ENCODE data around the gene HSPA1B.
"Not testable (repeated sequence)": the region's sequence is repeated elsewhere in the genome, so short reads cannot be mapped to it uniquely, and the experiment has no call there.

Gene HSPA1B

DNA sequence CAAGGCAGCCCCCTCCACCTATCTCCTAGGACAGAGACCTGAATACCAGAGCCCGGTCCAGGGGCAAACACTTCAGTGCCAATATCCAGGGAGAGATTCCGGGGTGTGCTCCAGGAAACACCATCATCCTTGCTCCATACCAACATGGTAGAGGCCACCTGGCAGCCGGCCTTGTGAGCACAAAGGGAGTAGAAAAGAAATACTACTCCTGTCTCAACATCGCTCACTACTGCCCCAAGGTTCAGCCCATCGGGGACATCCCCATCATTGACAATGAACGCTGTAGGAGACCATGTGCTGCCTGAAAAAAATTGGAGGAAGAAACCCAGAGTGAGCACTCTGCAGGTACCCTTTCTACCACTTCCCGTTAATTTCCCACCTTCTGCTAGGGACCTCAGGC, 33.6 kb downstream of the HSPA1B start:
- DNase-seq: no peak

DNA sequence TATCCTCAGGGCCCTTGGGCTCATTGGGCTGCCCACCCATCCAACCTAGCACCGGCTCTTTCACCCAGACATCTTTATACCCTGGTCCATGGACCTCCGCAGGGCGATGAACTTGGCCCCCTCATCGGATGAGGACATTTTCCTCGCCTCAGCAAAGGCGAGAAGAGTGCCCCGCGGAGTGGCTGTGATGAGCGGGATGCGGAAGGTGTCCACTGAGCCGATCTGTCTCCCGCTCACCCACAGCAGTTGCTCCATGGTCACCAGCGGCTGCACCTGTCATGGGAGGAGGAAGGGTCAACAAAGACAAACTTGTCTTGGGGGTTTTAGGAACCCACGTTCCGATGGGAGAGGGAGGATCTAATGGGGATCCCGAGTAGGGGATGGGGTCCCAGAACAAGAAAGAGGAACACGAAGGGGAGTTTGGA, 34.4 kb downstream of the HSPA1B start:
- DNase-seq: no peak

GRCh38 chr6:31862344-31863235, 35.1 kb downstream of the HSPA1B start, which contains the start of gene NEU1:
NEU1 (minus strand) TSS chr6:31862821; CDS start chr6:31862776, 45 bp downstream.
- peak; percentile 100 for DNase-seq

- DNase-seq: not testable (repeated sequence)
Measured at GRCh38 chr6:31864123-31864562, 36.6 kb downstream of the HSPA1B start.

DNA sequence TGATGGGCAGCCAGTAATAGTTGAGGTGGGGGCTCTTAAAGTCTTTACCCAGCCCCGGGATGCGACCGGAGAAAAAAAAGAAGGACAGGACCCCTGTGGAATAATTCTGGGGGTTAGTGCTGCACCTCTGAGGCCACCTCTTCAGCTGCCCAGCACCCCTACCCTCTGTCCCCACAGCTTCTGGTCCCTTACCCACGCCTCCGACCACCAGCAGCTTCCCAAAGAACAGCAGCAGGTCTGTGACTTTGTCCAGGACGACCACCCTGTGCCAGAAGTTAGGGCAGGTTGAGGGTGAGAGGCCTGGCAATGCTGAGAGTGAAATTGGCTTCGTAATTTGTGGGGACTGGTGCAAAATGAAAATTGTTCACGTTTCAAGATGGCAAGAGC, 37.3 kb downstream of the HSPA1B start:
- no peak for DNase-seq

DNA sequence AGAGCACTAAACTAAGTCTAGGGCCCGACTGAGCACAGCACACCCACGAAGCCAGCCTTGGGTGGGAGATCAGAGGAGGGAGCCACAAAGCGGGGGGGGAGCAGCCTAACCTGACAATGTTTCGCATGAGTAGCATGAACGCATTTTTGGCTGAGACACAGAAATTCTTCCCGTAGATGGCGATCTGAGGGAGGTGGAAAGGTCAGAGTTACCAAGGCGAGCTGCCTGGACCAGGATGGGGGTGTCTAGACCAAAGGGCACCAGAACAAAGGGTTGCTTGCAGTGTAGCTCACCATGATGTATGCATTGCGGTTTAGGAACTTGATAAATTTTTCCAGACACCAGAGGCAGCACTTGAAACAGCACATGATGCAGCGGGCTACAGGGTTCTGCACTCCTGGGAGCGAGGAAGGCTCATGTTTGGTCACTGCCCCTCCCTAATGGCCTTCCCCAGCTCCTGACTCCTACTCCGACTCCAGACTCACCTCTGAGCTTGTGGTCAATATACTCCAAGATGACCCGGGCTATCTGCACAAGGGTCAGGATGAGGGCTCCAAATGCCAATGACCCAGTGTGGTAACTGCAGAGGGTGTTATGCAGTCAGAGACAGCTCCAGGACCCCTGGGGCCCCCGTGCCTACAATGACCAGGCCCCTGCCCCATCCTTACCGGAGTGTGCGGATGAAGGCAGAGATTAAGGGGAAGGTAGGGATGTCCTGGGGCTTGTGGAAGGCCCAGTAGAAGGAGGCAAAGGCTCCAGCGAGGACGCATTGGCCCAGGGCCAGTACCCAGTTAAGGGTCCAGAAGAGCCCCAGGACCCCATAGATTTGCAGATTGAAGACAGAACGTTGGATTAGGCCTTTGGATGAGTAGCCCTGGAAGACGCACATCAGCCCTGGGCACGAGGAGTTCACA, 37.9 kb downstream of the HSPA1B start:
- DNase-seq: no peak

- DNase-seq: not testable (repeated sequence)
Measured at GRCh38 chr6:31868658-31868971, 41.1 kb downstream of the HSPA1B start.

- DNase-seq: no peak
Measured at GRCh38 chr6:31869343-31869742, 41.8 kb downstream of the HSPA1B start.

DNA sequence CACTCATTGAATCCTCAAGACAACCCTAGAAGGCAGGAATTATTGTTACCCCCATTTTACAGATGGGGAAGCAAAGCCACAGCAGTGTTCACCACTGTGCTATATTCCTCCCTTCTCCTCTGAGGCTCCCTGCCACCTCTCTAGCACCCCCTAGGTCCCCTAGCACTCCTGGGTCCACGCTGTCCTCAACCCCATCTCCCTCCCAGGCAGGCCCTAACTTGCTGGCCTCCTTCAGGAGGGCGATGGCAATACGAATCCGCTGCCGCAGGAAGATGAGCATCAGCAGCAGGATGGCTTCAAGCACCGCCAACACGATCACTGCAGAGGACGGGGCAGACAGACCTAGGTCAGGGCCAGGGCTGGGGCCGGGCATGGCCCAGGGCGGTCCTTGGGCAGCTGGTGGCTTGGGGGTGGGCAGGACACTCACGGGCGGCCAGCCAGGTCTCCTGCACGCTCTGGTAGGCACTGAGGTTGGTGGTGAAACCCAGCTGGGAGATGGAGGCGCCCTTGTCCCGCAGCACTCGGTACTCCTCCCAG, 42.9 kb downstream of the HSPA1B start:
- no peak for DNase-seq

GRCh38 chr6:31871046-31871659, 43.6 kb downstream of the HSPA1B start:
- no peak for DNase-seq

DNA sequence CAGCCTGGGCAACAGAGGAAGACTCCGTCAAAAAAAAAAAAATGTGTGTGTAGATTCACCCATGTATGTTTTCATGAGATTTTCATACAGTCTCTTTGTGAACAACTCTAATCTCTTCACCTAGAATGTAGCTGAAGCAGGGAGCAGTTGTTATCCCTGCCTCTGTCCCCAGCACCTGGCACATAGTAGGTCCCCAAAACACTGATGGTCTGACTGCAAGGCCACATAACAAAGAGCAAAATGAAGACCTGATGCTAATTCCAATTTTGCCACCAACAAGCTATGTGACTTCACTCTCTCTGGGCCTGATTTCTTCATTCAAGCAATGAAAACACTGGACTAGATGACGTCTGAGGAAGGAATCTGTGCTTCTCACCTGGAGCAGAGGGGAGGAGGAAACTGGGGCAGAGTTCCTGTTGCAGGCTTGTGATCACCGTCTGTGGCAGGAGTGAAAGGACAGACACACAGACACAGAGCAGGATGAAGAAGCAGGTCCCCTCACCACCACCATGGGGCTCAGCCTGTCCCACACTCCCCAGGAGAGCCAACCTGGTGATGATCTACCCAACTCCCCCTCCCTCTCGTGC, 46.6 kb downstream of the HSPA1B start:
- DNase-seq: no peak

GRCh38 chr6:31874836-31875572, 47.5 kb downstream of the HSPA1B start:
- DNase-seq: no peak

- no peak for DNase-seq
Measured at GRCh38 chr6:31875877-31876276, 48.3 kb downstream of the HSPA1B start.

DNA sequence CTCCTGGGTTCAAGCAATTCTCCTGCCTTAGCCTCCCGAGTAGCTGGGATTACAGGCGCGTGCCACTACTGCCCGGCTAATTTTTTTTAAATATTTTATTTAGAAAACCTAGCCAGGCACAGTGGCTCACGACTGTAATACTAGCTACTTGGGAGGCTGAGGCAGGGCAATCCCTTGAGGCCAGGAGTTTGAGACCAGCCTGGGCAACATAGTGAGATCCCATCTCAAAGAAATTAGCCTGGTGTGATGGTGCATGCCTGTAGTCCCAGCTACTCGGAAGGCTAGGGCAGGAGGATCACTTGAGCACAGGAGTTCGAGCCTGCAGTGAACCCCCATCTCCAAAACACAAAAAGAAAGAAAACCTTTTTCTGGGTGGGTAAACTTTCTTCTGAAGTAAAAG, 48.8 kb downstream of the HSPA1B start:
- no peak for DNase-seq

- DNase-seq: no peak
Measured at GRCh38 chr6:31877125-31877650, 49.6 kb downstream of the HSPA1B start.

GRCh38 chr6:31877651-31878161, 50.2 kb downstream of the HSPA1B start:
- no peak for DNase-seq

DNA sequence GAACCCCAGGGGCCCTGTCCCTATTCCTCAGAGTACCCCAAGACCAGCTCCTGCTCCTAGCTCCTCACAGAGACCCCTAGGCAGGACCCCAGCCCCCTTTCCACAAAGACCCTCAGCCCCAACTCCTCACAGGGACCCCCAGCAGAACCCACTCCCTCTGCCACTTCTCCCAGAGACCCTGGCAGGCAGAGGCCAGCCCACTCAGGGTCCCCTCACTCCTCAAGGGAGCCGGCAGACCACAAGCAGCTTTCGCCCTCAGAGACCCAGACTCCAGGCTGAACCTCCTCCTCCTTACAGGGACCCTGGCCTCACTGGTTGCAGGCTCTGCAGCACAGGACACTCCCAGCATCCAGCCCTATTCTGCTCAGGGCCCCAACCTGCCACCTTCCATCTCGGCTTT, 50.7 kb downstream of the HSPA1B start:
- no peak for DNase-seq

DNA sequence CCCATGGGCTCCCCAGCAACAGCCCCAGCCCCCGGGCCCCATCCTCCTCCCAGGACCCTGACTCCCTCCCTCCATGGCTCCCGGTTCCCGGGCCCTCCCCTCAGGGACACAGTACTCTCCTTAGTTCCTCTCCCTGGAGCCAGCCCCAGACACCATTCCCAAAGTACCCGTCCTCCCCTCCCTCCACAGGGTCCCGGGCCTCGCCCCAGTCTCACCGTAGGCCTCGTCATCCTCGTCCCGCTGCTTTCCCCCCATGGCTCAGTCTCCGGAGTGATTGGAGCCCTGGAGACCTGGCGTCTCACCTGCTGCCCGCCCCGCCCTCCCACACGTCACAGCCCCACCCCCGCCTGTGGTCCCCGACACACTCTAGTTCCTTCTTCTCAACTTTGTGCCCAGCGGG, 51.2 kb downstream of the HSPA1B start, which contains the start of gene SLC44A4:
Gene SLC44A4, minus strand, starts transcription at position 272 of the 400 bp plus-strand sequence. Its CDS starts 17 bp downstream, at position 255.
- DNase-seq: no peak

GRCh38 chr6:31879143-31879542, 51.6 kb downstream of the HSPA1B start:
- peak; percentile 41 for DNase-seq

All from hematopoietic multipotent progenitor cell treated with erythropoietin and hydrocortisone succinate and interleukin-3 and kit ligand, for 8 days (in vitro differentiated cells).